ENCODE measurements around the gene ZNF214. TPM values are rescaled to one million over a fixed set of nuclear protein-coding genes. Genes with fewer than 3 reads are reported as not detected.
"Not testable (repeated sequence)": the region's sequence is repeated elsewhere in the genome, so short reads cannot be mapped to it uniquely, and the experiment has no call there.

ZNF214 gene
- total and polyA plus RNA-seq, 12 donors = 0.48 to 14.2 (median 1.8) TPM

DNA sequence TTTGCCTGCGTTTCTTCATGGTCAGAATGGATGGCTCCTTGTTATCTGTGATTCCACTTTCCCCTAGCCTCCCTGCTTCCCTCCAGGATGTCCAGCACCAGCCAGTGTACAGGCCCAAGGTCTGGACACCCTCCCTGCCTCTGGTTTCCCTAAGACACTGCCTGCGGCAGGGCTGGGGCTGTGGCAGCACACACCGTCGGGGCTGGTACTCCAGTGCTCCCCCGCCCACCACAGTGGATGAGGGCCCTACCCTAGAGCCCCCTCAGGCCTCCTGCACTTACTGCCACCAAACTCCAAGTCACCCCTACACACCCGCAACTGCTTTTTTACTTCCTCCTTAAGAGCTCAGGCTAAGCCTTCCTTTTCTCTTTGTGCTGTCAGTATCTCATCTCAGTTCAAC lies 28.9 kb downstream of the ZNF214 start:
- no peaks in the 10 kb centered on the region for H3K4me1 ChIP-seq (replicated peaks in 1 of 2)
- no peak overlapping the region for H3K27ac ChIP-seq
- no peaks in the 10 kb centered on the region for H3K9me3 ChIP-seq (replicated peaks in 1 of 3)
- intact Hi-C loops (cut with DNase I) = no loop called here
- no peaks in the 10 kb centered on the region for H3K36me3 ChIP-seq (replicated peaks in 1 of 2)
- no peak overlapping the region for H3K4me3 ChIP-seq
- no peak for DNase-seq
- TF ChIP-seq, protein P1, sequence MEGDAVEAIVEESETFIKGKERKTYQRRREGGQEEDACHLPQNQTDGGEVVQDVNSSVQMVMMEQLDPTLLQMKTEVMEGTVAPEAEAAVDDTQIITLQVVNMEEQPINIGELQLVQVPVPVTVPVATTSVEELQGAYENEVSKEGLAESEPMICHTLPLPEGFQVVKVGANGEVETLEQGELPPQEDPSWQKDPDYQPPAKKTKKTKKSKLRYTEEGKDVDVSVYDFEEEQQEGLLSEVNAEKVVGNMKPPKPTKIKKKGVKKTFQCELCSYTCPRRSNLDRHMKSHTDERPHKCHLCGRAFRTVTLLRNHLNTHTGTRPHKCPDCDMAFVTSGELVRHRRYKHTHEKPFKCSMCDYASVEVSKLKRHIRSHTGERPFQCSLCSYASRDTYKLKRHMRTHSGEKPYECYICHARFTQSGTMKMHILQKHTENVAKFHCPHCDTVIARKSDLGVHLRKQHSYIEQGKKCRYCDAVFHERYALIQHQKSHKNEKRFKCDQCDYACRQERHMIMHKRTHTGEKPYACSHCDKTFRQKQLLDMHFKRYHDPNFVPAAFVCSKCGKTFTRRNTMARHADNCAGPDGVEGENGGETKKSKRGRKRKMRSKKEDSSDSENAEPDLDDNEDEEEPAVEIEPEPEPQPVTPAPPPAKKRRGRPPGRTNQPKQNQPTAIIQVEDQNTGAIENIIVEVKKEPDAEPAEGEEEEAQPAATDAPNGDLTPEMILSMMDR (IDR thresholded peaks at IDR 0.05) = no peak
- no peak for TF ChIP-seq POLR2A (IDR thresholded peaks at IDR 0.05)
- H3K27me3 ChIP-seq = no peaks in the 10 kb centered on the region
- WGBS, 4 donors = 59 to 82% (median 71%) methylated on average over 5 to 6 of the region's 6 CpGs

DNA sequence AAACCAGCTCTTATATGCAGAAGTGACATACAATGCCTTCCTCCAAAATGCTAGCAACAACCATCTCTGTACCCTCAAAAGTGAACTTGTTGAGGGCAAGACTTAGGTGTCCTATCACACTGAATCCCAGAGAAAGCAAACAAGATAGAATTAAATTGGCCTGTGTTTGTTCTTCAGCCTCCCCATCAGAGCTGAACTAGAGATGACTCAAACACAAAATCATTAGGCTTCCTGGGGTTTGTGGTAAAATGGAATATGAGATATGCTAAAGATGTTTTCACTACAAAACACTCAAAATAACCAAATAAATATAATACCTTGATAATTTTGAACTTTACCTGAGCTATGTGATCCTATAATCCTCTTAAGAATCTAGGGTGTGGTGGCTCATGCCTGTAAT lies 31.6 kb downstream of the ZNF214 start:
- no peak overlapping the region for H3K27ac ChIP-seq
- H3K36me3 ChIP-seq (replicated peaks in 1 of 2) = no peaks in the 10 kb centered on the region
- H3K27me3 ChIP-seq = no peaks in the 10 kb centered on the region
- no peak for TF ChIP-seq POLR2A (IDR thresholded peaks at IDR 0.05)
- TF ChIP-seq, protein P1 (IDR thresholded peaks at IDR 0.05) = no peak
- no peaks in the 10 kb centered on the region for H3K4me1 ChIP-seq (replicated peaks in 1 of 2)
- intact Hi-C loops (cut with DNase I) = no loop called here
- no peak overlapping the region for H3K4me3 ChIP-seq
- H3K9me3 ChIP-seq (replicated peaks in 1 of 3) = no peaks in the 10 kb centered on the region
- no peak for DNase-seq

DNA sequence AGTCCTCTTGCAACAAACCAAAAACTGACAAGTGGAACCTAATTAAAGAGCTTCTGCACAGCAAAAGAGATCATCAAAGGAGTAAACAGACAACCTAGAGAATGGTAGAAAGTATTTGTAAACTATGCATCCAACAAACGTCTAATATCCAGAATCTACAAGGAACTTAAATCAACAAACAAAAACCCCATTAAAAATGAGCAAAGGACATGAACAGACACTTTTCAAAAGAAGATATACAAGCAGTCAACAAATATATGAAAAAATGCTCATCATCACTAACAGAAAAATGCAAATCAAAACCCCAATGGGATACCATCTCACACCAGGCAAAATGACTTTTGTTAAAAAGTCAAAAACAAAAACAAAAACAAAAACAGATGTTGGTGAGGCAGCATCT lies 33.7 kb downstream of the ZNF214 start:
- no peak overlapping the region for H3K27ac ChIP-seq
- no peak for DNase-seq
- H3K27me3 ChIP-seq = no peaks in the 10 kb centered on the region
- H3K36me3 ChIP-seq (replicated peaks in 1 of 2) = no peaks in the 10 kb centered on the region
- H3K4me3 ChIP-seq = no peak overlapping the region
- 45 to 74% (median 60%) methylated on average over 1 of the region's 1 CpG for WGBS, 4 donors
- H3K9me3 ChIP-seq (replicated peaks in 1 of 3) = no peaks in the 10 kb centered on the region
- TF ChIP-seq, protein P1 (IDR thresholded peaks at IDR 0.05) = no peak
- no peak for TF ChIP-seq POLR2A (IDR thresholded peaks at IDR 0.05)
- H3K4me1 ChIP-seq (replicated peaks in 1 of 2) = no peaks in the 10 kb centered on the region
- intact Hi-C loops (cut with DNase I) = no loop called here

DNA sequence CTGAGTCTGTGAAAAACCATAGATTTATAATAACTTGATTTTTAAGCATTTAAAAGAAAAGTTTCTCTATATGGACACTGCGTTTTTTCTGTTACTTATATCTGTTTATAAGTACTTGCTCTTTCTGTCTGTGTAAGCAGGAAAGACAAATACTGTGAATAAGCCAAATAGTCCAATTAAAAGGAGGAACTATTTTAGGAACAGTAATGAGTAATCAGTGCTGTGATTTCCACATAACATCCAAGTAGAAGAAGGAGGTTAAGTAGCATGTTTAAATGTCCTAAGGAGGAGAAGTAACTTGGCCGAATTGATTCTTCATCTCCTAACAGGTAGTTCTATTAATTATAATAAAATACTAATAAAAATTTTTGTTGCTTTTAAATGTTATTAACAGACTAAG lies 40.8 kb downstream of the ZNF214 start:
- H3K4me3 ChIP-seq = no peak overlapping the region
- DNase-seq = no peak
- 59 to 74% (median 66%) methylated on average over 2 of the region's 2 CpGs for WGBS, 4 donors
- intact Hi-C loops (cut with DNase I) = no loop called here
- no peaks in the 10 kb centered on the region for H3K27me3 ChIP-seq
- H3K4me1 ChIP-seq (replicated peaks in 1 of 2) = no peaks in the 10 kb centered on the region
- no peaks in the 10 kb centered on the region for H3K9me3 ChIP-seq (replicated peaks in 1 of 3)
- no peaks in the 10 kb centered on the region for H3K36me3 ChIP-seq (replicated peaks in 1 of 2)
- no peak overlapping the region for H3K27ac ChIP-seq
- no peak for TF ChIP-seq POLR2A (IDR thresholded peaks at IDR 0.05)
- TF ChIP-seq, protein P1 (IDR thresholded peaks at IDR 0.05) = no peak

DNA sequence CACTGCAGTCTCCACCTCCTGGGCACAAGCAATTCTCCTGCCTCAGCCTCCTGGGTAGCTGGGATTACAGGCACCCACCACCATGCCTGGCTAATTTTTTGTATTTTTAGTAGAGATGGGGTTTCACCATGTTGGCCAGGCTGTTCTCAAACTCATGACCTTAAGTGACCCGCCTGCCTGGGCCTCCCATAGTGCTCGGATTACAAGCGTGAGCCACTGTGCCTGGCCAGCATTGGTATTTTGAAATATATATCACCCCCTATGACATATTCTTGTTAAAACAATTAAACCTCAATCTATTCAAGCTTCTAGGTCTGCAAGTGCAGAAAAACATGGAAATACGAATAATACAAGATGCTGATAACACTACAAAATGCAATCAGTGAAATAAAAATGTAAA lies 50.3 kb downstream of the ZNF214 start:
- intact Hi-C loops (cut with DNase I) = not testable (repeated sequence)

More for the DNA sequence above, 50.3 kb downstream of the ZNF214 start:
- H3K4me1 ChIP-seq (replicated peaks in 1 of 2); H3K27me3 ChIP-seq; H3K9me3 ChIP-seq (replicated peaks in 1 of 3); H3K36me3 ChIP-seq (replicated peaks in 1 of 2); H3K4me3 ChIP-seq; DNase-seq; H3K27ac ChIP-seq: not testable (repeated sequence)
- WGBS, 4 donors = 61 to 75% (median 68%) methylated on average over 4 of the region's 4 CpGs
